PFSK-1 (cell line): ENCODE data around the gene DRD2.

Experiments
- FOXP2 ChIP-seq: optimal IDR thresholded peaks from 2 replicates; pipeline ENCODE3; 2011; ENCODE audit warnings: borderline replicate concordance, control low read depth, inconsistent platforms; ENCODE audit not compliant: insufficient read depth; ENCODE audit errors: extremely low read length, extremely low read depth
- POLR2AphosphoS5 ChIP-seq: IDR thresholded peaks from 2 replicates; pipeline ENCODE4 v1.6.1; 2012; ENCODE audit warnings: low read depth, mild to moderate bottlenecking, control low read depth, low read length, moderate library complexity
- REST ChIP-seq, 2 experiments: IDR thresholded peaks; 2 replicates each; pipeline versions ENCODE4 v1.6.1 to v1.8.0; 2011 to 2012; ENCODE audit warnings: low read depth in 2 of 2, low read length in 2 of 2, control low read depth in 1 of 2, inconsistent platforms in 1 of 2, mild to moderate bottlenecking in 1 of 2, moderate library complexity in 1 of 2; ENCODE audit not compliant: insufficient read depth in 1 of 2
- SIN3A ChIP-seq: IDR thresholded peaks from 2 replicates; pipeline ENCODE4 v1.6.1; 2012; ENCODE audit warnings: mild to moderate bottlenecking, low read length, moderate library complexity, borderline replicate concordance; ENCODE audit not compliant: insufficient read depth
- TAF1 ChIP-seq: IDR thresholded peaks from 2 replicates; pipeline ENCODE4 v1.6.1; 2012; ENCODE audit warnings: low read length, control low read depth, borderline replicate concordance; ENCODE audit not compliant: insufficient read depth

DRD2 gene

DNA sequence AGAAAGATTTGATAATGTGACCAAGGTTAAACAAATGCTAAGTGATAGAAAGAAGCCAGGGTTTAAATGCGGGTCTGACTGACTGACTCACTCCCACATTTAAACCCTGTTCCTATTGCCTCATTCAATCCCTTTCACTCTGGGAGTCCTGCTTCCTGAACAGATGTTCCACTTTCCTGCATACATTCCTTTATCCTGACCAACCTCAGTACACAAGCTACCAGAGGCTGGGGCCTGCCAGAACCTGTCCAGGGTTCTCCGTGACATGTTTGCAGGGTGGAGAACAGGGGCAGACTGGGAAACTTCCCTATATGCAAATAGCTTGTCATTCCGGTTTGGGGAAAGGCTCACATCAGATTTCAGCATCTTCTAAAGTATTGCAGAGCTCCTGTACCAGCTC, 90.6 kb downstream of the DRD2 start:
- no peak for TF ChIP-seq SIN3A
- TF ChIP-seq POLR2AphosphoS5 = no peak
- TF ChIP-seq REST (IDR thresholded peaks at IDR 0.05; ENCODE audit: insufficient read depth in 1 of 2, low read depth in 2 of 2, low read length in 2 of 2) = no peak
- TF ChIP-seq TAF1 = no peak
- no peak for TF ChIP-seq FOXP2

DNA sequence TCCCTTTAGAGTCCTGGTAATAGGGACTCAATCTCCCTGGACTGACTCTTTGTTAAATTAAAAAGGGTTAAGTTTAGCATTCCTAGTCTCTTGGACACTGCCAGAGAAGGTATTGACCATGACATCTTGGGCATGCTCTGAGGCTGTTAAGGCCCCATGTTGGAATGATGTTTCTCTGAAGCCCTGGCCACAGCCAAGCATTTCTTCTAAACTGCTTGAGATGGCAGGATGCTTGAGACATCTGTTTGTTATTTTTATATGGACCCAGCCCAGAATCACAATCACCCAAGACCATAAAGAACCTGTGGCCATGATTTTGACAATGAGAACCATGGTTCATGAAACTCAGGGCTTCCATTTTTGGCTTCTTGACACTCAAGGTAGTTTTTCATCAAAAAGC, 93.1 kb downstream of the DRD2 start:
- TF ChIP-seq POLR2AphosphoS5 (no peak), FOXP2 (no peak), TAF1 (no peak), SIN3A (no peak), REST (IDR thresholded peaks at IDR 0.05; ENCODE audit: insufficient read depth in 1 of 2, low read depth in 2 of 2, low read length in 2 of 2) (no peak)

GRCh38 chr11:113378692-113379091, 96.5 kb downstream of the DRD2 start:
- no peak for TF ChIP-seq POLR2AphosphoS5
- no peak for TF ChIP-seq SIN3A
- no peak for TF ChIP-seq REST (IDR thresholded peaks at IDR 0.05; ENCODE audit: insufficient read depth in 1 of 2, low read depth in 2 of 2, low read length in 2 of 2)
- TF ChIP-seq FOXP2 = no peak
- TF ChIP-seq TAF1 = no peak

DNA sequence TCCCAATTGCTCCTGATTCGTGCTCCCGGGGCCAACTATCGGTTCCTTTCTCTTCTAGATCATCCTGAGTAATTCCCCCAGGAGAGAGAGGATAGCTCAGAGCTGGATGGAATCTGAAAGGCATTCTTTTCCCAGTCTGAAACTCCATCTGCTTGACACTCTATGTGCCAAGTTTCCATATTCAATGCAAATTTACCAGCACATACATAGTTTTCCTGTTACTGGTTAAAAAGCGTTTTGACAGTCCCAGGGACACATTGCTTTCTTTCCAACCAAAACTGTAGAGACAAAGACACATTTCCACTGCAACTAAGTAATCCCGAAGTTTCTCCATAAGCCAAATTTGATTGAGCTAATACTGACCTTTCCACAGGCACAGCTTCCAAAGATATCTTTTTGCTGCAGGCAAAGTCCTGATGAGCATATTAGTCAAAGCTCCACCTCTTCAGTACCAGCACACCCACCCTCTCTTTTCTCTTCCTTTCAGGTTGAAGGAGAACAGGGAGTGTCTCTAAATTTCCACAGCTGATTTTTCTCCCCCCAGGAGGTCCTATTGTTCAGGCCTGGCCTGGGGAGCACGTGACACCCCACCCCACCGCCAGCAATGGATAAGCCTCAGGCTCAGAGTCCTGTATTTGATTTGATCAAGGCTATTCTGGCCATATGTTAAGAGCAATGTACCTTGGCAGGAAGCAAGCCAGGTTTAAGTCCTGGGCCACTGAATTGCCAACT, 97.4 kb downstream of the DRD2 start:
- no peak for TF ChIP-seq REST (IDR thresholded peaks at IDR 0.05; ENCODE audit: insufficient read depth in 1 of 2, low read depth in 2 of 2, low read length in 2 of 2)
- TF ChIP-seq TAF1 = no peak
- TF ChIP-seq FOXP2 = no peak
- TF ChIP-seq SIN3A = no peak
- TF ChIP-seq POLR2AphosphoS5 = no peak

DNA sequence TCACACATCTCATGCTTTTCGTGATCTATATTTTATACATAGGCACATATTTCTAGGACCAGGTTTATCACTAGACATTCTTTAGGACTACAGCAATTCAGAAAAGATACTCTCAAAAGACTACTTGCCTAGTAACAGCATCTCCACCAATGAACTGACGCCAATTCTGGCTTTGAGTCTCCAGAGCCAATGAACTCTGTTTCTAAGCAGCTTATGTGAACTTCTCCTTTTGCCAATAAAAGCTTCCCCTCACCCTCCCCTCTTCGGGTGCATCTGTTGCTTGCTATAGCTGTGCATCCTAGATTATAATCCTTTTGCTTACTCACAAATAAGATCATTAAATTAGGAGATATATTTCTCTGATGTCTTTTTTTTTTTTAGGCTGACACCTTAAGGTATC, 99.0 kb downstream of the DRD2 start:
- TF ChIP-seq SIN3A (no peak), POLR2AphosphoS5 (no peak), FOXP2 (no peak), REST (IDR thresholded peaks at IDR 0.05; ENCODE audit: insufficient read depth in 1 of 2, low read depth in 2 of 2, low read length in 2 of 2) (no peak), TAF1 (no peak)
